GM18508 (cell line): ENCODE results near the gene PRDM5.
A peak's percentile ranks its signal among the peaks of the same experiment; 100 is the strongest.

ENCODE experiments used
- ATAC-seq: cut with Tn5 transposase; IDR thresholded peaks from one replicate; pipeline ENCODE4 v1.9.1; 2021; ENCODE audit warnings: moderate number of reproducible peaks; ENCODE audit not compliant: insufficient read depth, unreplicated experiment

The PRDM5 gene

GRCh38 chr4:120861852-120862251 lies 60.7 kb downstream of the PRDM5 start:
- no peak for ATAC-seq

GRCh38 chr4:120858776-120859175 lies 63.8 kb downstream of the PRDM5 start:
- no peak for ATAC-seq

DNA sequence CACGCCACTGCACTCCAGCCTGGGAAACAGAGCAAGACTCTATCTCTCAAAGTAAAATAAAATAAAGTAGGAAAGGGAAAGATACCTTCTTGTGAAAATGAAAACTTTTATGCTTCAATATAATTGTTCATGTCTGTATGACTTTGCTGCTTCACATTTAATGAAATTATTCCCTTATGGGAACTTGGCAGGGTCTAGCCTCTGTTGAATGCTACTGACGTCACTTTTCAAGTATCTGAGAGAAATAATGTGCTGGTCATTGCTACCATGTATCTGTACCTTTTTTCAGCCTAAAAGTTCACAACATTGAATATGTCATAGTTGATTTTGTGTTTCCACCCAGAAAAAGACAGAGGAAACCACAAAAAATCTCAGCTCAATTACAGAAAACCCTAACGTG lies 65.2 kb downstream of the PRDM5 start:
- no peak for ATAC-seq

- ATAC-seq = no peak
These were observed 66.2 kb downstream of the PRDM5 start for GRCh38 chr4:120856294-120856693.

- peak; percentile 95 for ATAC-seq
These were observed 67.1 kb downstream of the PRDM5 start for GRCh38 chr4:120855307-120856001.

DNA sequence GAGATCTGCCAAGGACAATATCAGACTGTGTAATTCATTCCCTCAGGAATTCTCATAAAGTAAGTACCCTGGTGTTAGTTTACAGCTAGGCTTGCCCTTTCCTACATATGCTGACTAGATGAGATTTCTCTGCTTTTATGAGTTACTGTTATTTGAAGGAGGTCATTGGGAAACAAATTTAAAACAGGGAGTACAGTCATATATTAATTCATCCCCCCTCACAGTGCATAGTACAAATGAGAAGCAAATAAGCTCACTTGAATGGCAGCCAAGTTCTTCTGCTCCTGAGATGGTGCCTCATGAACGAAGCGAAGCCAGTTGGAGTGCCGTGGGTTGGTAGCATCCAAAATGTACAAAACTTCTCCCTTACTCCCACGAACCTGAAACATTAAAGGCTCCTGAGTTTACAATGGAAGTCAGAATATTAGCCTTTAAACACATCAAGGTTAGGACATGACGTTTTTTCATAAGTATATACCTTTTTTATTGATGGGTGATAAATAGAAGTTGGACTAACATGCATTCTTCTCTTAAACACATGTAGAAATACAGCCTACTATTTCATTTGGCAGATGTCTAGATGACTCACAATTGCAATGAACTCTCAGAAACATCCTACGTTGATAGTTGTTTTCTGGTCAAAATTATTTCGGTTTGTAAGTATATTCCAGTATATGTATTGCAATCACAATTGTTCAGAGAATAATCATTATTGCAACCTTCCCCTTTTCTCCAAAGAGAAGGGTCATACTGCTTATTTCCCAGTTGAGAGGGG lies 69.2 kb downstream of the PRDM5 start:
- ATAC-seq = no peak

- no peak for ATAC-seq
These were observed 72.4 kb downstream of the PRDM5 start for GRCh38 chr4:120850018-120850599.

GRCh38 chr4:120847019-120847582 lies 75.4 kb downstream of the PRDM5 start:
- ATAC-seq = no peak

- peak; percentile 92 for ATAC-seq
These were observed 78.0 kb downstream of the PRDM5 start for GRCh38 chr4:120844528-120844921.

DNA sequence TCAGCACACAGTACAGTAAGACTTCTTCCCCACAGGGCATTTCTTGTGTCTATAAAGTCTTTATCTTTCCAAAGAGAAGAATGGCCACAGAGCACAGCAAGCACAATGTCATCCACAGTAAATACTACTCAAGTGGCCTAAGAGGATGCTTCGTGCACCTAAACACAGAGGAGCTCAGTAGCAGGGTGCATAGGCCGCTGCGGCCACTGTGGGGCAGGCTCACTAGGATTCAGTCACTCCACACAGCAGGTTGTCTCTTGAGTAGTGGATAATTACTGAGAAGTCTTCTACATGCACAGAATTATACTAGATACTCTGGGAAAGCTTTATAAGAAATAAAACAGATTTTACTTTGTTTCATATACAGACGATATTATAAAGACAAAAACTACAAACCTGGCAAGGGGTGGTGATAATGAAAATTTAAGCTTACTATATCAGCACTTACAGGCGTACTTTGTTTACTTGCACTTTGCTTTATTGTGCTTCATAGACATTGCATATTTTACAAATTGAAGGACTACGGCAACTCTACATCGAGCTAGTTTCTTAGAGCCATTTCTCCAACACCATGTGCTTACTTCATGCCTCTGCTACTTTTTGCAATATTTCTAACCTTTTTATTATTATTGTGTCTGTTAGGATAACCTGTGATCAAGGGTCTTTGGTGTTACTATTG lies 78.5 kb downstream of the PRDM5 start:
- ATAC-seq = peak; percentile 0

DNA sequence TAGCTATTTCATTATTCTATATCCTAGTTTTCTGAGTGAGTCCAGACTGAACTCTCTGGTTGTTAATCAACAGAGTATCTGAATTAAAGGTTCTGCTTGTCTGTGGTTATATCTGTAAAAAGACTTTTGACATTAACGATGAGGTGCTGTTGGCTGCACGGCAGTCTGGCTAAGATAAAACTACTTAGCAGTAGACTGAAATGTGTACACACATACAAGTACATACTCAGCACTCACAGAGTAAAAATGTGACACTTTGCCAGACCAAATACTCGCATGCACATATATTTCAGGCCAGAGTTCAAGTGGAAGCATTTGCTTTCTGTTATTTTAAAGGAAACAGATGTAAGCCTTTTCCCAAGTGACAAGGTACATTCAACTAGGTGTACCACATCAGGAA lies 80.5 kb downstream of the PRDM5 start:
- no peak for ATAC-seq

GRCh38 chr4:120841580-120841979 lies 80.9 kb downstream of the PRDM5 start:
- no peak for ATAC-seq

GRCh38 chr4:120839974-120840751 lies 82.4 kb downstream of the PRDM5 start:
- no peak for ATAC-seq

DNA sequence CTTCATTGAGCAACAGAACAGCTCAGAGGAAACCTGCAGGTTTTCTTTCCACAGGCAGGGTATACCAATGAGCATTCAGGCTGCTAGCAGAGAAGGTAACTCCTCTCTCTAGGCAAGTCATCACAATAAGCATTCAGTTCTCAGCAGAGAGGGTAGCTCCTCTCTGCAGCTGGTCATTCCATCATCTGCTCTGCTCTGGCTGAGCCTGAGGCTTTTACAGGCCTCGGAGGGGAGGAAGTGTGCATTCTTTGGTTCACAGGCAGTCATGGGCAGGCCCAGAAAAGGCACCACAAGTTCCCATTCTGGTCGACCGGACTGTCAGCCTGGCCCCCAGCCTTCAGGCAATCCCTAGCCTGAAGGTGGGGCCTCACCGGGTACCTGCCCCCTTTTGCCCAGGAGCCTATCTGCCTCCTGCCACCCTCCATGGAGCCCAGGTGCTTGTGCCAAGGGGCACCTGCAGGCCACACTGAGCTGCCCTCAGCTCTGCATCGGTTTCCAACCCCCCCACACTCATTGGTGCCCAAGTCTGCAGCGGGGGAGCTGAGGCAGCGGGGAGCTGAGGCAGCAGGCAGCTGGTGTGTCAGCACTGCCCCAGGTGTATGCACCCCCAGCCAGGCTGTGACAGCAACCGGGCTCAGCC lies 83.1 kb downstream of the PRDM5 start:
- no peak for ATAC-seq

DNA sequence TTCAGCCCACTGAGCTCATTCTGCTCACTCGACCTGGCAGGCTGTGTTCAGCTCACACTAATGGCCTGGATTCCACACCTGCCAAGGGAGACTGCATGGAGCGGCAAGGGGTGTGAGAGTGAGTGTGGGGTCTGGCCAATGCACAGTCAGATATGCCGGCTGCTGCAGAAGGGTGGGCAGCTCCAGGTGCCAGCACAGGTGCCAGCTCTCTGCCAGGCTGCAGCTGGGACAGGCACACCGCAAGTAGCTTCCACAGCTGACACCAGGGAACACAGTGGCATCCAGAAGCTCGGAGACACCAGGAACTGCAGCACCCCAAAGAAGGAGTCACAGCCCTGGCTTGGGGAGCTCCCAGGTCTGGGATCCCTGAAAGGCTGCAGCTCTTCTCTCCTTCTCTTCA lies 83.7 kb downstream of the PRDM5 start:
- no peak for ATAC-seq

GRCh38 chr4:120837656-120838055 lies 84.9 kb downstream of the PRDM5 start:
- no peak for ATAC-seq

- no peak for ATAC-seq
These were observed 87.2 kb downstream of the PRDM5 start for GRCh38 chr4:120835342-120835741.

- no peak for ATAC-seq
These were observed 92.3 kb downstream of the PRDM5 start for GRCh38 chr4:120830204-120830603.

DNA sequence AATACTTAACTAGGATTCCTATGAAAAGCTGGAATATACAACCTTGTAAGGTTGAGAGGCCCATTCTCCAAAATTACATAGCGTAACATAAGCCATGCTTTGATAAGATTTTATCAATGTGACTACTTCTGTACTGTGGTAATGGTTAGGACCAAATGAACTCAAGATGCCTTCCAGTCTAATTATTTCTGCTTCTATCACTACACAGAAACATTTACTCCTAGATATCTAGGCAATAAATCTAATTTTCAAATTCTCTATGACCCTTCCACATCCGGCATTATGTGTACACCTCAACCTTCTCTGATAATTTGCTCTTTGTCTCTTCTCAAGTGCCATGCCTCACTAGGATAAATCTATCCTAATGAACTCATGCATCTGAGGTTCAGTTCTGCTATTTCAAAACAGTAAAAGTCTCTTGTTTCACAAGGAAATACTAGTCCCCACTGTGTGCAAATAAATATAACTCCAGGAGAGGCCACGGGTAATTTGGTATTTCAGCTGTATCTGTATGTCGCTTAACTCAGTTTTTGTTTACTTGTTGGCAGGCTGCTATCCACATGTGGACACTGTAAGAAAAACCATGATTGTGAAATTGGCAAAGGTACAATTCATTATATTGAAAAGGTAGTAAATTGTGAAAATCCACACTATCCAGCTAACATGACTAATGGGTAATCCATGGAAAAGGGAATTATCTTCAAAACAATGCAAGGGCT lies 93.3 kb downstream of the PRDM5 start:
- ATAC-seq = no peak
